Skeletal muscle tissue (tissue), 4 donors: ENCODE results near the gene ANK2. TPM values are rescaled to one million over a fixed set of nuclear protein-coding genes. Genes with fewer than 3 reads are reported as not detected.
"Not testable (repeated sequence)": the region's sequence is repeated elsewhere in the genome, so short reads cannot be mapped to it uniquely, and the experiment has no call there.

Experiments used
- H3K27ac ChIP-seq: one replicate; pipeline ENCODE4 v1.7.0; 2013; ENCODE audit warnings: mild to moderate bottlenecking, low read depth, low read length, inconsistent platforms
- H3K27me3 ChIP-seq, 3 donors: one replicate each; pipeline ENCODE4 v1.7.0; 2013; ENCODE audit warnings: low read length in 3 of 3; ENCODE audit not compliant: control insufficient read depth in 3 of 3, insufficient read depth in 3 of 3
- H3K36me3 ChIP-seq, 3 donors: one replicate each; pipeline ENCODE4 v1.7.0; 2013; ENCODE audit warnings: low read length in 3 of 3; ENCODE audit not compliant: control insufficient read depth in 3 of 3, insufficient read depth in 3 of 3
- H3K4me1 ChIP-seq, 3 donors: one replicate each; pipeline ENCODE4 v1.7.0; 2013; ENCODE audit warnings: low read length in 3 of 3, mild to moderate bottlenecking in 3 of 3; ENCODE audit not compliant: control insufficient read depth in 3 of 3, insufficient read depth in 3 of 3
- H3K4me3 ChIP-seq, 3 donors: one replicate each; pipeline ENCODE4 v1.7.0; 2013; ENCODE audit warnings: low read length in 3 of 3
- H3K9ac ChIP-seq, 3 donors: one replicate each; pipeline ENCODE4 v1.7.0; 2013; ENCODE audit warnings: low read length in 3 of 3, mild to moderate bottlenecking in 3 of 3, moderate library complexity in 2 of 3, low read depth in 1 of 3
- H3K9me3 ChIP-seq, 3 donors: one replicate each; pipeline ENCODE4 v1.7.0; 2013; ENCODE audit warnings: low read length in 3 of 3; ENCODE audit not compliant: control insufficient read depth in 3 of 3
- total RNA-seq: library from RNA; depleted of rRNA; stranded (reverse); fragments of >200 nt; gene quantifications from one replicate; pipeline ENCODE4 v1.2.3, GENCODE V29; 2014
- donor health status: Osteomylitis.

Gene ANK2
- total RNA-seq, 1 donor from 2014 or later = 383 TPM

DNA sequence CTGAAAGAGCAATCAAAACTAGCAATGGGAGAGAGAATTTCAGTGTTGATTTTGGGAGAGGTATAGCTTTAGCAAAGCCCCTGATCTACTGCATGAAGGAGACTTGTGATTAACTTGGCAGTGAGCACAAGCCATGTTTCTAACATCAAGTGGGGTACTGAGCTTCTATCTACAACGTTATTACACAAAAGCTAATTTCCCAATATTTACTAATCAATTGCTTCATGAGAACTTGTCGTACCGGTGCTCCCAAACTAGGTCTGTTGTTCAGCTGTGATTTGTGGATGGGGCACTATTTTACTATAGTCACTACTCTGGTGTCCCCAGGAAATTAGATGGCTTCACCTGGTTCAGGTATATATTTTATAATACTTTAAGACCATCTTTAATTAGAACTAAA, 16.2 kb downstream of the ANK2 start:
- Histone ChIP-seq H3K9me3 (no peaks in the 10 kb centered on the region), H3K9ac (no peak overlapping the region), H3K4me3 (no peak overlapping the region), H3K27me3 (no peaks in the 10 kb centered on the region), H3K4me1 (no peaks in the 10 kb centered on the region), H3K36me3 (no peaks in the 10 kb centered on the region), H3K27ac (no peak overlapping the region)

DNA sequence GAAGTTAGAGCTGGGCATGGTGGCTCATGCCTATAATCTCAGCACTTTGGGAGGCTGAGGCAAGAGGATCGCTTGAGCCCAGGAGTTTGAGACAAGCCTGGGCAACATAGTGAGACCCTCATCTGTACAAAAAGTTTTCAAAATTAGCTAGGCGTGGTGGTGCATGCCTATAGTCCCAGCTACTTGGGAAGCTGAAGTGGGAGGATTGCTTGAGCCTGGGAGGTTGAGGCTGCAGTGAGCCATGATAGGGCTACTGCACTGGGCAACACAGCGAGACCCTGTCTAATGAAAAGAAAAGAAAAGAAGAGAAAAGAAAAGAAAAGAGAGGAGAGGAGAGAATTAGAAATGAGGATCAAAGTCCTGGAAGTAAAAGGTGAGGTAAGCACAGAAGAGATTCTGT, 19.3 kb downstream of the ANK2 start:
- H3K27ac ChIP-seq, H3K9me3 ChIP-seq, H3K9ac ChIP-seq, H3K27me3 ChIP-seq, H3K4me1 ChIP-seq, H3K4me3 ChIP-seq, H3K36me3 ChIP-seq: not testable (repeated sequence)

- Histone ChIP-seq H3K4me1 (no peaks in the 10 kb centered on the region), H3K9ac (no peak overlapping the region), H3K27me3 (no peaks in the 10 kb centered on the region), H3K36me3 (no peaks in the 10 kb centered on the region), H3K27ac (no peak overlapping the region), H3K4me3 (no peak overlapping the region), H3K9me3 (no peaks in the 10 kb centered on the region)
Observed at GRCh38 chr4:113069212-113069892, 19.9 kb downstream of the ANK2 start.

GRCh38 chr4:113070755-113071154, 21.3 kb downstream of the ANK2 start:
- H3K9ac ChIP-seq = no peak overlapping the region
- no peaks in the 10 kb centered on the region for H3K9me3 ChIP-seq
- H3K4me1 ChIP-seq = no peaks in the 10 kb centered on the region
- H3K27me3 ChIP-seq = no peaks in the 10 kb centered on the region
- H3K4me3 ChIP-seq = no peak overlapping the region
- no peaks in the 10 kb centered on the region for H3K36me3 ChIP-seq
- no peak overlapping the region for H3K27ac ChIP-seq

DNA sequence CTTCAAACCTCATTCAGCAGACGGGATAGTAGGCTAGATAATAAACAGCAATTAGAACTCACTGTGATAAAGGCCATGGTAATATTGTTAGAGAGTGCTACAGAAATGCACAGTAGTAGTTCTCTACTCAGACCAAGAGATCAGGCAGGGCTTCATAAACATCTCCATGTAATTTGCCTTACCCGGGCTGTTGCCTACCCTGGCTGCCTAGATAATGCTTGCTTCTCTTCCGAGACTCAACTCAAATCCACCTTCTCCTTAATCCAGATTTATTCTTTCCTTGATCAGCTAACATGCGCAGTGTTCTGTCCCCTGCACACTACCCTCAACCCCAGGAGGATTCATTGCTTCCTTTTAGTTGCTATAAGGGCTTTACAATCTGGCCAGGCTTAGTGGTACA, 21.8 kb downstream of the ANK2 start:
- no peaks in the 10 kb centered on the region for H3K4me1 ChIP-seq
- H3K36me3 ChIP-seq = no peaks in the 10 kb centered on the region
- H3K27ac ChIP-seq = no peak overlapping the region
- no peak overlapping the region for H3K9ac ChIP-seq
- H3K27me3 ChIP-seq = no peaks in the 10 kb centered on the region
- no peaks in the 10 kb centered on the region for H3K9me3 ChIP-seq
- no peak overlapping the region for H3K4me3 ChIP-seq

GRCh38 chr4:113071805-113072204, 22.4 kb downstream of the ANK2 start:
- Histone ChIP-seq H3K9me3 (no peaks in the 10 kb centered on the region), H3K27ac (no peak overlapping the region), H3K27me3 (no peaks in the 10 kb centered on the region), H3K4me1 (no peaks in the 10 kb centered on the region), H3K9ac (no peak overlapping the region), H3K4me3 (no peak overlapping the region), H3K36me3 (no peaks in the 10 kb centered on the region)

GRCh38 chr4:113073451-113074005, 24.1 kb downstream of the ANK2 start:
- no peaks in the 10 kb centered on the region for H3K4me1 ChIP-seq
- no peak overlapping the region for H3K27ac ChIP-seq

GRCh38 chr4:113077575-113077974, 28.1 kb downstream of the ANK2 start:
- no peak overlapping the region for H3K9ac ChIP-seq
- no peaks in the 10 kb centered on the region for H3K36me3 ChIP-seq
- no peaks in the 10 kb centered on the region for H3K9me3 ChIP-seq
- H3K4me1 ChIP-seq = no peaks in the 10 kb centered on the region
- H3K27ac ChIP-seq = no peak overlapping the region
- H3K27me3 ChIP-seq = no peaks in the 10 kb centered on the region
- no peak overlapping the region for H3K4me3 ChIP-seq

More at GRCh38 chr4:113073451-113074005, 24.1 kb downstream of the ANK2 start:
- no peak overlapping the region for H3K9ac ChIP-seq
- no peaks in the 10 kb centered on the region for H3K27me3 ChIP-seq
- H3K4me3 ChIP-seq = no peak overlapping the region
- H3K9me3 ChIP-seq = no peaks in the 10 kb centered on the region
- no peaks in the 10 kb centered on the region for H3K36me3 ChIP-seq

- H3K27ac ChIP-seq = no peak overlapping the region
- H3K9ac ChIP-seq = no peak overlapping the region
- H3K27me3 ChIP-seq = no peaks in the 10 kb centered on the region
- H3K4me3 ChIP-seq = no peak overlapping the region
- no peaks in the 10 kb centered on the region for H3K9me3 ChIP-seq
- H3K36me3 ChIP-seq = no peaks in the 10 kb centered on the region
- H3K4me1 ChIP-seq = no peaks in the 10 kb centered on the region
Observed at GRCh38 chr4:113078066-113078465, 28.6 kb downstream of the ANK2 start.

DNA sequence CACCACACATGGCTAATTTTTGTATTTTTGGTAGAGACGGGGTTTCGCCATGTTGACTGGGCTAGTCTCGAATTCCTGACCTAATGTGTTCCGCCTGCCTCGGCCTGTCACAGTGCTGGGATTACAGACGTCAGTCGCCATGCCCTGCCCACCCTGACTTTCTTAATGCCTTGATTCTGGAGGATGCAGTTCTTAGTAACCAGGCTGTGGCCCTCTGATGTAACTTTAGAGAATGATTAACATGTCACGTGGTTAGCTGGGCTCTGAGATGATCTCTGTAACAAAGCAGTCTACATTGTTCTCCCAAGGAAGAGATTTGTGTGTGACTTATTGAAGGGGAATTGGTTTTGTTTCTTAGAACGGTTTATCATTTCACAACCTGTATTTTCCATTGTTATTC, 30.6 kb downstream of the ANK2 start:
- no peak overlapping the region for H3K4me3 ChIP-seq
- no peak overlapping the region for H3K27ac ChIP-seq
- no peaks in the 10 kb centered on the region for H3K36me3 ChIP-seq
- H3K9me3 ChIP-seq = no peaks in the 10 kb centered on the region
- H3K27me3 ChIP-seq = no peaks in the 10 kb centered on the region
- no peaks in the 10 kb centered on the region for H3K4me1 ChIP-seq
- H3K9ac ChIP-seq = no peak overlapping the region
